ENCODE results near the gene SNTG2.
"Not testable (repeated sequence)": the region's sequence is repeated elsewhere in the genome, so short reads cannot be mapped to it uniquely, and the experiment has no call there.

Gene SNTG2

DNA sequence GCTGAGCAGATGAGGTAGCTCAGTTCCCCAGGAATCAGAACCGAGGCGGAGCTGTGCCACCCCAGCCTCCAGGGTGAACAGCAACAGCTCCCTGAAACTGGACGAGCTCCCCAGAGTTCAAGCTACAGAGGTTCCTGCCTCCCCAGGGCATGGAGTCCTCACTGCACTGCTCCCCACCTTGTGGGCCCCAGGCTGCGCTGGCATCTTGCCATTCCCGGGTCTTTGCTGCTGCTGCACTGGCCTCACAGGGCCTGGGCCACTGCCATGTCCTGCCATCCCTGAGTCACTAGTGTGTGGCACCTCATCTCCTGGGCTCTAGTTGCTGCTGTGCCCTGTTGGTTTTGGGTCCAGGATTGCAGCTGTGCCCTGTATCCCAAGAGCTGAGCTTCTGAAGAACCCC lies 166.9 kb downstream of the SNTG2 start:
- H3K4me3 ChIP-seq (ENCODE audit: low read length): no peak overlapping the region
- DNase-seq (ENCODE audit: low read depth): no peak
- TF ChIP-seq, protein P1, sequence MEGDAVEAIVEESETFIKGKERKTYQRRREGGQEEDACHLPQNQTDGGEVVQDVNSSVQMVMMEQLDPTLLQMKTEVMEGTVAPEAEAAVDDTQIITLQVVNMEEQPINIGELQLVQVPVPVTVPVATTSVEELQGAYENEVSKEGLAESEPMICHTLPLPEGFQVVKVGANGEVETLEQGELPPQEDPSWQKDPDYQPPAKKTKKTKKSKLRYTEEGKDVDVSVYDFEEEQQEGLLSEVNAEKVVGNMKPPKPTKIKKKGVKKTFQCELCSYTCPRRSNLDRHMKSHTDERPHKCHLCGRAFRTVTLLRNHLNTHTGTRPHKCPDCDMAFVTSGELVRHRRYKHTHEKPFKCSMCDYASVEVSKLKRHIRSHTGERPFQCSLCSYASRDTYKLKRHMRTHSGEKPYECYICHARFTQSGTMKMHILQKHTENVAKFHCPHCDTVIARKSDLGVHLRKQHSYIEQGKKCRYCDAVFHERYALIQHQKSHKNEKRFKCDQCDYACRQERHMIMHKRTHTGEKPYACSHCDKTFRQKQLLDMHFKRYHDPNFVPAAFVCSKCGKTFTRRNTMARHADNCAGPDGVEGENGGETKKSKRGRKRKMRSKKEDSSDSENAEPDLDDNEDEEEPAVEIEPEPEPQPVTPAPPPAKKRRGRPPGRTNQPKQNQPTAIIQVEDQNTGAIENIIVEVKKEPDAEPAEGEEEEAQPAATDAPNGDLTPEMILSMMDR (IDR thresholded peaks at IDR 0.05; ENCODE audit: insufficient read depth, low read depth, low read length, missing control alignments): no peak

DNA sequence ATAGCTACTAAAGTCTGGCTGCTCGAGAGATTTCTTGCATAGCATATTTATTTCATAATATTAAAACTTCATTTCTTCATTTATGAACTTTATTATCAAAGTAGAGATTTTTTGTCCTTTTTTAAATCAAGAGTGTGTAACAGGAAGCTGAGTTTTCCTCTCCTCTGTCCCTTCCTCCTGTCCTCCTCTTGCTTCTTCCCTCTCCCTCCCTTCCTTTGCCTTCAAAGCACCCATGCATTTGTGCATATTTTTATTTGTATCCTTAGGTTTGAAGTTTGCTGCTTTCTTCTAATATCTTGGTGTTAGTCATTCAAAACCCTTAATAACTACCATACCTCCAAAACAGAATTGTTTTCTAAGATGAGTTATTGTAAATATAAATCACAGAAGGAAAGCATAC lies 174.6 kb downstream of the SNTG2 start:
- TF ChIP-seq, protein P1 (IDR thresholded peaks at IDR 0.05; ENCODE audit: insufficient read depth, low read depth, low read length, missing control alignments): no peak
- DNase-seq (ENCODE audit: low read depth): no peak
- no peak overlapping the region for H3K4me3 ChIP-seq (ENCODE audit: low read length)

DNA sequence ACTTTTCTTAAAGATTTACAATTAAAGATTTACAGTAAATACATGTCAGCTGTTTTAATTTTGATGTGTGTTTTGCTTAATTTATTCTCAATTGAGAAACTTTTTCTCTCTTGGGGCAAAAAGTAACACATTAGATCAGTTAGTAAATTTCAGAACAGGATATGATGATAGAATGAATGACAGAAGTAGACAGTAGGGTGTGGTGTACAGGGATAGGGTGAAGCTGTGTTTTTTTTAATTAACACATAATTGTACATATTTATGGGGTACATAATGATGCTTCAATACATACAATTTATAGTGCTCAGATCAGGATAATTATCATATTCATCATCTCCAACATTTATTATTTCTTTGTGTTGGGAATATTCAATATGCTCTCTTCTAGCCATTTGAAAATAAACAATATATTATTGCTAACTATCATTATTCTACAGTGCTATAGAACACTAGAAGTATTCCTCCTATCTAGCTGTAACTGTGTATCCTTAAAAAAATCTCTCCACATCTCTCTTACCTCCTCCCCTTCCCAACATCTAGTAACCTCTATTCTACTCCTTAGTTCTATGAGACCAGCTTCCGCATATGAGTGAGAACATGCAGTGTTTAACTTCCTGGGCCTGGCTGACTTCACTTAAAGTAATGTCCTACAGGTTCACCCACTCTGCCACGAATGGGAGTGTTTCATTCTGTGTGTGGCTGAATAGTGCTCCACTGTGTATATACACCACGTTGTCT lies 175.2 kb downstream of the SNTG2 start:
- TF ChIP-seq, protein P1 (IDR thresholded peaks at IDR 0.05; ENCODE audit: insufficient read depth, low read depth, low read length, missing control alignments): no peak
- no peak overlapping the region for H3K4me3 ChIP-seq (ENCODE audit: low read length)
- no peak for DNase-seq (ENCODE audit: low read depth)

DNA sequence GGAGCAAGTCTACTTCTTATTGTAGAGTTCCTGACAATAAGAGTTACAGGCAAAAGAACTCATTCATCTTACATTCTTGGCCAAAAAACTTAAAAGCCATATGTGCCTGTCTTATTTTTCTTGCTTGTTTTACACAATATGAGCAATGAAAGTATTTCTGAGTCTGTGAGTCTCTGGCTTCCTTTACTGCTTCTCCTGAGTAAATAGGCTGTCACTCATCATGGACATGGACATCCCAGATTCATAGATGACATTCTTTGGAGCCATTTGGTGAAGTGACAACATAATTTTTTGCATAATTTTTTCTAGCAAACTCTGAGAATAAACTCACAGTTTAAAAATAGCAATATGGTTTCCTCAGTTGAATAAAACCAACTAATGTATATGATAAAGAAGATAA lies 179.3 kb downstream of the SNTG2 start:
- no peak for DNase-seq (ENCODE audit: low read depth)
- H3K4me3 ChIP-seq (ENCODE audit: low read length): no peak overlapping the region
- TF ChIP-seq, protein P1 (IDR thresholded peaks at IDR 0.05; ENCODE audit: insufficient read depth, low read depth, low read length, missing control alignments): no peak

DNA sequence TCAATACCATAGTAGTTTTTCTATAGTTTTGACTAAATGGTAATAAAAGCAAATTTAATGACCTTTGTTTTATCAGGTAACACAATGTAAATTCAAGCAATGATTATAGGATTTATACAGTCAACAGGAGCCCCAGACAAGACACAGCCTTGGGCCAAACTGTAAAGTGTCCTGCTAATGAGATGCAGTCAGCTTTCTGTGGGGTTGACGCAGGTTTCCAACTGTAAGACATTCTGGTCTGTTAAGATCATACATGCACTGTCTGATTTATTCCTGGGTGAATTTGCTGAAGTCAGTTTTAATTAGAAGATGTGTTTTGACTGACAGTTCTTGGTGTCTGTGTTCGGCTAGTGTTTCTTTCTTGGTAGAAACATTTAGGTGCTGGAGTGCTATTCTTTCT lies 180.3 kb downstream of the SNTG2 start:
- TF ChIP-seq, protein P1 (IDR thresholded peaks at IDR 0.05; ENCODE audit: insufficient read depth, low read depth, low read length, missing control alignments): no peak
- no peak overlapping the region for H3K4me3 ChIP-seq (ENCODE audit: low read length)
- no peak for DNase-seq (ENCODE audit: low read depth)

DNA sequence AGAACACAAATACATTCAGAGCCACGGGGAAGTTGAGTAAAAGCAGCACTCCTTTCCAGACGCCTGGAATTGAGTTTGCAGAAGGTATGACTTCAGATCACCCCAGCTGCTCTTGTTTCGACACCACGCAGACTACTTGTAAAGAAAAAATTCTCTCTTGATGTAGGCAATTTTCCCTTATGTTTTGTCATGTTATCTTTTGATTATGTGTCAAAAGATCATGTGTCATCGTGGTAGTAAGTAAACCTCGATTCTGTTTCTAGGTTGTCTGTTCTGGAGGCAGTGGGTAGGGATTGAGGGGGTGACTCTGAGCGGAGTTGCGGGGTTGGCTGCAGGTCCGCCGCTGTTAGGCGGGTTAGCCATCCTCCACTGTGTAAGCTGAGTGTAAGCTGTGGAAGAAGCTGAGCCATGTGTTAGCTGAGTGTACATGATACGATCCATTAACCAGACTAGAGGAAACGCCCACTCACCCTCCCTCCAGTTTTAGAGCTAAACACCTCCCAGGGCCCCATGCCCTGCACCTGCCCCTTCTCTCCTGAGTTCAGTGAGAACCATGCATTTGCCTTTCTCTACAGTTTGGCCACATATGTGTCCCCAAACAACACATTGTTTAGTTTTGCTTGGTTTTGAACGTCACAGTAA lies 181.8 kb downstream of the SNTG2 start:
- DNase-seq (ENCODE audit: low read depth): no peak
- TF ChIP-seq, protein P1 (IDR thresholded peaks at IDR 0.05; ENCODE audit: insufficient read depth, low read depth, low read length, missing control alignments): no peak
- no peak overlapping the region for H3K4me3 ChIP-seq (ENCODE audit: low read length)

DNA sequence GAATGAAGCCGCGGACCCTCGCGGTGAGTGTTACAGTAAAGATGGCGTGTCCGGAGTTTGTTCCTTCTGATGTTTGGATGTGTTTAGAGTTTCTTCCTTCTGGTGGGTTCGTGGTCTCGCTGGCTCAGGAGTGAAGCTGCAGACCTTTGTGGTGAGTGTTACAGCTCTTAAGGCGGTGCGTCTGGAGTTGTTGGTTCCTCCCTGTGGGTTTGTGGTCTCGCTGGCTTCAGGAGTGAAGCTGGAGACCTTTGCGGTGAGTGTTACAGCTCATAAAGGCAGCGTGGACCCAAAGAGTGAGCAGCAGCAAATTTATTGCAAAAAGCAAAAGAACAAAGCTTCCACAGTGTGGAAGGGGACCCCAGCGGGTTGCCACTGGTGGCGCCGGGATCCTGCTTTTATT lies 183.2 kb downstream of the SNTG2 start:
- not testable (repeated sequence) for DNase-seq (ENCODE audit: low read depth); H3K4me3 ChIP-seq (ENCODE audit: low read length)

Data from epithelial cell of esophagus (primary cell).